ENCODE results near the gene ISCU. TPM values are rescaled to one million over a fixed set of nuclear protein-coding genes. Genes with fewer than 3 reads are reported as not detected.
"Not testable (repeated sequence)": the region's sequence is repeated elsewhere in the genome, so short reads cannot be mapped to it uniquely, and the experiment has no call there.

Gene ISCU
- total and polyA plus RNA-seq, 2 donors, result 125 to 248 TPM

DNA sequence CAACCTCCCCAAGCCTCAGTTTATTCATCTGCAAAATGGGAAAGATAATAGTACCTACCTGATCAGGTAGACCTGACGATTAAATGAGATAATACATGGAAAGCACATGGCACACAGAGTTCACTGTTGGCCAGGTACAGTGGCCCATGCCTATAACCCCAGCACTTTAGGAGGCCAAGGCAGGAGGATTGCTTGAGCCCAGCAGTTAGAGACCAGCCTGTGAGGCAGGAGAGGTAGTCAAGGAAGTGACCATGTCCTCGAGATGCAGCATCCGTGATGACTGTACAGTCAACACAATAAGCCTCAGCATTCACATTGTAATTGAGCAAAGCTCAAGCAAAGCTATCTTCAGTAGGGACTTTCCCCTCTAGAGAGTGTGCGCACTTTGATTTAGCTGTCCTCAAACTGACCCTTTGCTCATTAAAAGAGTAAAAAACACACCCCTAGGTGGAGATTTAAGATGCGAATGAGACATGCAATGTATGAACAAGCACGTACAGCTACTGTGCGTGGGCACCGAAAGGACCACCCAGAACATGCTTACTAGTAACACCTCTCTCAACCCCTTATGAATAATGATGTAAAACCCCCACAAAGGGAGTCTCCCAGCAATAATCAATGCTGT is 9.9 kb downstream of the ISCU start:
- Histone ChIP-seq H3K9me3 (ENCODE audit: control insufficient read depth in 2 of 2, insufficient read depth in 1 of 2, low read length in 1 of 2) (no peaks in the 10 kb centered on the region), H3K27me3 (ENCODE audit: control insufficient read depth in 2 of 2, insufficient read depth in 1 of 2, low read length in 1 of 2) (no peaks in the 10 kb centered on the region), H3K4me3 (ENCODE audit: low read length in 2 of 2) (no peak overlapping the region), H3K4me1 (ENCODE audit: control insufficient read depth in 2 of 2, insufficient read depth in 2 of 2, low read length in 2 of 2) (peaks cover 49 to 62% of the 10 kb centered on the region in 2 donors), H3K27ac (ENCODE audit: low read depth in 1 of 2, low read length in 1 of 2) (no peak overlapping the region), H3K36me3 (ENCODE audit: control insufficient read depth in 2 of 2, insufficient read depth in 2 of 2, low read length in 1 of 2) (peaks cover 5 to 20% of the 10 kb centered on the region in 2 donors)
- 90% methylated on average over 8 of the region's 8 CpGs for WGBS
- no peak for DNase-seq (ENCODE audit: low read depth in 6 of 9, low spot score in 9 of 9)

DNA sequence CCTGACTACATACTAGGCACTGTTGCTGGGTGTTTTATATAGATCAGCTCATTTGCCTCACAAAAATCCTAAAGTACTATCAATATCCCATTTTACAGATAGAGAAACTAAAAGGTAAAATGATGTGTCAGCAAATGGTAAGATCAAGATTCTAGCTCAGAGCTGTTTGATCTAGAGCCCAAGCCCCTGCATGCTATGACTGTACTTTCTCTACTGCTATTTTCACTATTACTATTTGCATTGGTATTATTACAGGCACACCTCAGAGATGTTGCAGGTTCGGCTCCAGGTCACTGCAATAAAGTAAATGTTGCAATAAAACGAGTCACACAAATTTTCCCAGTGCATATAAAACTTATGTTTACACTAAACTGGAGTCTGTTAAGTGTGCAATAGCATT is 10.9 kb downstream of the ISCU start:
- no peak overlapping the region for H3K27ac ChIP-seq (ENCODE audit: low read depth in 1 of 2, low read length in 1 of 2)
- peaks cover 39 to 52% of the 10 kb centered on the region in 2 donors for H3K4me1 ChIP-seq (ENCODE audit: control insufficient read depth in 2 of 2, insufficient read depth in 2 of 2, low read length in 2 of 2)
- peaks cover 0 to 9% of the 10 kb centered on the region in 2 donors for H3K36me3 ChIP-seq (ENCODE audit: control insufficient read depth in 2 of 2, insufficient read depth in 2 of 2, low read length in 1 of 2)
- no peaks in the 10 kb centered on the region for H3K27me3 ChIP-seq (ENCODE audit: control insufficient read depth in 2 of 2, insufficient read depth in 1 of 2, low read length in 1 of 2)
- DNase-seq (ENCODE audit: low read depth in 6 of 9, low spot score in 9 of 9), result no peak
- H3K4me3 ChIP-seq (ENCODE audit: low read length in 2 of 2), result no peak overlapping the region
- no peaks in the 10 kb centered on the region for H3K9me3 ChIP-seq (ENCODE audit: control insufficient read depth in 2 of 2, insufficient read depth in 1 of 2, low read length in 1 of 2)
- WGBS, result 93% methylated on average over 2 of the region's 2 CpGs

DNA sequence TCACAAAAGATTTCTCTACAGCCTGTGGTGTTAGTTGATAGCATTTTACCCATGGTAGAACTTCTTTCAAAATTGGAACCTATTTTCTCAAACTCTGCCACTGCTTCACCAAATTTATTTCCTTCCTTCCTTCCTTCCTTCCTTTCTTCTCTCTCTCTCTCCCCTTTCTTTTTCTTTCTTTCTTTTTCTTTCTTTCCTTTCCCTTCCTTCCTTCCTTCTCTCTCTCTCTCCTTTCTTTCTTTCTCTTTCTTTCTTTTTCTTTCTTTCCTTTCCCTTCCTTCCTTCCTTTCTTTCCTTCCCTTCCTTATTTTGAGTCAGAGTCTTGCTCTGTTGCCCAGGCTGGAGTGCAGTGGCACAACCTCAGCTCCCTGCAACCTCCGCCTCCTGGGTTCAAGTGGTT is 11.9 kb downstream of the ISCU start:
- H3K27me3 ChIP-seq (ENCODE audit: control insufficient read depth in 2 of 2, insufficient read depth in 1 of 2, low read length in 1 of 2); H3K4me3 ChIP-seq (ENCODE audit: low read length in 2 of 2); H3K9me3 ChIP-seq (ENCODE audit: control insufficient read depth in 2 of 2, insufficient read depth in 1 of 2, low read length in 1 of 2); H3K36me3 ChIP-seq (ENCODE audit: control insufficient read depth in 2 of 2, insufficient read depth in 2 of 2, low read length in 1 of 2); H3K27ac ChIP-seq (ENCODE audit: low read depth in 1 of 2, low read length in 1 of 2); DNase-seq (ENCODE audit: low read depth in 6 of 9, low spot score in 9 of 9): not testable (repeated sequence)
- 100% methylated on average over 1 of the region's 1 CpG for WGBS
- peaks cover 35 to 44% of the 10 kb centered on the region in 2 donors for H3K4me1 ChIP-seq (ENCODE audit: control insufficient read depth in 2 of 2, insufficient read depth in 2 of 2, low read length in 2 of 2)

DNA sequence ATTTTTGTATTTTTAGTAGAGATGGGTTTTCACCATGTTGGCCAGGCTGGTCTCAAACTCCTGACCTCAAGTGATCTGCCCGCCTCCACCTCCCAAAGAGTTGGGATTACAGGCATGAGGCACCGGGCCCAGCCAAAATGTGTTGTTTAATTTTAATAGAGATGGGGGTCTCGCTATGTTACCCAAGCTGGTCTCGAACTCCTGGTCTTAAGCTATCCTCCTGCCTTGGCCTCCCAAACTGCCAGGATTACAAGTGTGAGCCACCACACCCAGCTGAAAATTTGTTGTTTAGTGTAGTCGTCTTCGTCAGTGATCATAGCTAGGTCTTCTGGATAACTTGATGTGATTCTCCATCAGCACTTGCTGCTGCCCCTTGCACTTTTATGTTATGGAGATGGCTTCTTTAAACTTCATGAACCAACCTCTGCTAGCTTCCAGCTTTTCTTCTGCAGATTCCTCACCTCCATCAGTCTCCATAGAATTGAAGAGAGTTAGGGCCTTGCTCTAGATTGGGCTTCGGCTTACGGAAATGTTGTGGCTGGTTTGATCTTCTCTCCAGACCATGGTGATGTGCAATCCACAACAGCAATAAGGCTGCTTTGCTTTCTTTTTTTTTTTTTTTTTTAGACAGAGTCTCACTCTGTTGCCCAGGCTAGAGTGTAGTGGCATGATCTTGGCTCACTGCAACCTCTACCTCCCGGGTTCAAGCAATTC is 13.0 kb downstream of the ISCU start:
- H3K4me1 ChIP-seq (ENCODE audit: control insufficient read depth in 2 of 2, insufficient read depth in 2 of 2, low read length in 2 of 2), result peaks cover 25 to 34% of the 10 kb centered on the region in 2 donors
- WGBS, result 80% methylated on average over 9 of the region's 9 CpGs
- no peaks in the 10 kb centered on the region for H3K27me3 ChIP-seq (ENCODE audit: control insufficient read depth in 2 of 2, insufficient read depth in 1 of 2, low read length in 1 of 2)
- peaks cover 0 to 2% of the 10 kb centered on the region in 2 donors for H3K36me3 ChIP-seq (ENCODE audit: control insufficient read depth in 2 of 2, insufficient read depth in 2 of 2, low read length in 1 of 2)
- DNase-seq (ENCODE audit: low read depth in 6 of 9, low spot score in 9 of 9), result no peak
- peaks cover 0 to 1% of the 10 kb centered on the region in 2 donors for H3K9me3 ChIP-seq (ENCODE audit: control insufficient read depth in 2 of 2, insufficient read depth in 1 of 2, low read length in 1 of 2)
- H3K27ac ChIP-seq (ENCODE audit: low read depth in 1 of 2, low read length in 1 of 2), result no peak overlapping the region
- H3K4me3 ChIP-seq (ENCODE audit: low read length in 2 of 2), result no peak overlapping the region

DNA sequence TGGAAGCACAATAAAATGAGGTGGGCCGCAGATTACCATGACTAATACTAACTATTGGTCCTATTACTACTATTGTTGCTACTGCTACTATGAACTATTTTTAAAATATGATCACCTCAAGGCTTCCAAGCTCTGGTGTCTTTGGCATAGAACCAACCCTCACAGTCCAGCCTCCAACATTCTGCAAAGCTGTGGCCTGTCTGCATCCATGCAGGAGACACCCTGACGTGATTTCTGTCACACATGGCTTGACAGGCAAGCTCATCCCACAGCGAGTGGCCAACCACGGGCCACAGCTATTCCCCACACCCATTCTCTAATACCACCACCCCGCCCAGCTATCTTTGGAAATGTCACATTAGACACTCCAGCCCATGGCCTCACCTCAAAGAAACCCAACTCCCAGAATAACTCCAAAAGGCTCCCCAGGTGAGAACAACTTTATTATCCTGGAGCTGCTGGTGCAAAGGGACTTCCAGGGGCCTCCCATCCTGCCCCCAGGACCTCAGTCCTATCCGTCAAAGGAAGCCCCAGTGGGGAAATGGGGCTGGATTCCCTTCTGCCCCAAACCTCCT is 14.4 kb downstream of the ISCU start:
- H3K4me3 ChIP-seq (ENCODE audit: low read length in 2 of 2), result no peak overlapping the region
- H3K4me1 ChIP-seq (ENCODE audit: control insufficient read depth in 2 of 2, insufficient read depth in 2 of 2, low read length in 2 of 2), result peaks cover 11 to 20% of the 10 kb centered on the region in 2 donors
- DNase-seq (ENCODE audit: low read depth in 6 of 9, low spot score in 9 of 9), result no peak
- H3K27me3 ChIP-seq (ENCODE audit: control insufficient read depth in 2 of 2, insufficient read depth in 1 of 2, low read length in 1 of 2), result no peaks in the 10 kb centered on the region
- H3K36me3 ChIP-seq (ENCODE audit: control insufficient read depth in 2 of 2, insufficient read depth in 2 of 2, low read length in 1 of 2), result no peaks in the 10 kb centered on the region
- H3K27ac ChIP-seq (ENCODE audit: low read depth in 1 of 2, low read length in 1 of 2), result no peak overlapping the region
- H3K9me3 ChIP-seq (ENCODE audit: control insufficient read depth in 2 of 2, insufficient read depth in 1 of 2, low read length in 1 of 2), result peaks cover 0 to 1% of the 10 kb centered on the region in 2 donors
- 68% methylated on average over 6 of the region's 6 CpGs for WGBS

DNA sequence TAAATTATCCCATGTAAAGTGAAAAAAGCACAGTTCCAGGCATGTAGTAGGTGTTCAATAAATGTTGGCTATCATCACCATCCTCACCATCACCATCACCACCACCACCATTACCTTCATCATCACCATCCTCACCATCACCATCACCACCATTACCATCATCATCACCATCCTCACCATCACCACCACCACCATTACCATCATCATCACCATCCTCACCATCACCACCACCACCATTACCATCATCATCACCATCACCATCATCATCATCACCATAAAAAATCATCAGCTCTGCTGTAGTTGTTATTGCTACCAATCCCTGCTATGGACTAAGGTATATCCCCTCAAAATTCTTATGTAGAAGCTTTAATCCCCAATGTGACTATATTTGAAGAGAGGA is 15.1 kb downstream of the ISCU start:
- no peak for DNase-seq (ENCODE audit: low read depth in 6 of 9, low spot score in 9 of 9)
- Histone ChIP-seq H3K4me1 (ENCODE audit: control insufficient read depth in 2 of 2, insufficient read depth in 2 of 2, low read length in 2 of 2) (peaks cover 7 to 13% of the 10 kb centered on the region in 2 donors), H3K36me3 (ENCODE audit: control insufficient read depth in 2 of 2, insufficient read depth in 2 of 2, low read length in 1 of 2) (no peaks in the 10 kb centered on the region), H3K27me3 (ENCODE audit: control insufficient read depth in 2 of 2, insufficient read depth in 1 of 2, low read length in 1 of 2) (no peaks in the 10 kb centered on the region), H3K9me3 (ENCODE audit: control insufficient read depth in 2 of 2, insufficient read depth in 1 of 2, low read length in 1 of 2) (peaks cover 0 to 1% of the 10 kb centered on the region in 2 donors), H3K4me3 (ENCODE audit: low read length in 2 of 2) (no peak overlapping the region), H3K27ac (ENCODE audit: low read depth in 1 of 2, low read length in 1 of 2) (no peak overlapping the region)

DNA sequence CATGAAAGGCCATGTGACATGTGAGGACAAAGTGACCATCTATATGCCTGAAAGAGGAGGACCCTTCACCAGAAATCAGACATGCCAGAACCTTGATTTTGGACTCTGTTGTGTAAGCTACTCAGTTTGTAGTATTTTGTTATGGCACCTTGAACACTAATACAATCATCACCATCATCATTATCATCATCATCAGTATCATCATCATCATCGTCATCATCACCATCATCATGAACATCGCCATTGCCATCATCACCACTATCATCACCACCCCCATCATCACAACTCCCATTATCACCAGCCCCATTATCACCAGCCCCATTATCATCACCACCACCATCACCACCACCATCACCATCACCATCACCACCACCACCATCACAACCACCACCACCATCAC is 15.9 kb downstream of the ISCU start:
- no peak overlapping the region for H3K27ac ChIP-seq (ENCODE audit: low read depth in 1 of 2, low read length in 1 of 2)

DNA sequence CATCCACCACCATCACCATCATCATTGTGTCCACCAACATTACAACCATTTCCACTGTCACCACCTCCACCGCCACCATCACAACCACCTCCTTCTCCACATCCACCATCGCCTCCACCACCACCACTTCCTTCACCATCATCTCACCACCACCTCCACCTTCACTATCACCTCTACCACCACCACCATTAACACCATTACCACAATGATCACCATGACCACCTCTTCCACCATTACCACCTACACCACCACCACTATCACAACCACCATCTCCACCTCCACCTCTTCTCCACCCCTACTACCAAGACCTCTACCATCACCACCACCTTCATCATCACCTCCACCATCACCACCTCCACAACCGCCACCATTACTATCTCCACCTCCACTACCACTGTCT is 16.4 kb downstream of the ISCU start:
- 99% methylated on average over 3 of the region's 3 CpGs for WGBS
- Histone ChIP-seq H3K4me3 (ENCODE audit: low read length in 2 of 2) (no peak overlapping the region), H3K36me3 (ENCODE audit: control insufficient read depth in 2 of 2, insufficient read depth in 2 of 2, low read length in 1 of 2) (no peaks in the 10 kb centered on the region), H3K27ac (ENCODE audit: low read depth in 1 of 2, low read length in 1 of 2) (no peak overlapping the region), H3K9me3 (ENCODE audit: control insufficient read depth in 2 of 2, insufficient read depth in 1 of 2, low read length in 1 of 2) (peaks cover 0 to 1% of the 10 kb centered on the region in 2 donors), H3K27me3 (ENCODE audit: control insufficient read depth in 2 of 2, insufficient read depth in 1 of 2, low read length in 1 of 2) (no peaks in the 10 kb centered on the region), H3K4me1 (ENCODE audit: control insufficient read depth in 2 of 2, insufficient read depth in 2 of 2, low read length in 2 of 2) (peaks cover 2 to 8% of the 10 kb centered on the region in 2 donors)
- DNase-seq (ENCODE audit: low read depth in 6 of 9, low spot score in 9 of 9), result no peak

More for the DNA sequence above, 15.9 kb downstream of the ISCU start:
- Histone ChIP-seq H3K4me1 (ENCODE audit: control insufficient read depth in 2 of 2, insufficient read depth in 2 of 2, low read length in 2 of 2) (peaks cover 2 to 8% of the 10 kb centered on the region in 2 donors), H3K4me3 (ENCODE audit: low read length in 2 of 2) (no peak overlapping the region), H3K9me3 (ENCODE audit: control insufficient read depth in 2 of 2, insufficient read depth in 1 of 2, low read length in 1 of 2) (peaks cover 0 to 1% of the 10 kb centered on the region in 2 donors), H3K36me3 (ENCODE audit: control insufficient read depth in 2 of 2, insufficient read depth in 2 of 2, low read length in 1 of 2) (no peaks in the 10 kb centered on the region), H3K27me3 (ENCODE audit: control insufficient read depth in 2 of 2, insufficient read depth in 1 of 2, low read length in 1 of 2) (no peaks in the 10 kb centered on the region)
- no peak for DNase-seq (ENCODE audit: low read depth in 6 of 9, low spot score in 9 of 9)
- 75% methylated on average over 2 of the region's 2 CpGs for WGBS

DNA sequence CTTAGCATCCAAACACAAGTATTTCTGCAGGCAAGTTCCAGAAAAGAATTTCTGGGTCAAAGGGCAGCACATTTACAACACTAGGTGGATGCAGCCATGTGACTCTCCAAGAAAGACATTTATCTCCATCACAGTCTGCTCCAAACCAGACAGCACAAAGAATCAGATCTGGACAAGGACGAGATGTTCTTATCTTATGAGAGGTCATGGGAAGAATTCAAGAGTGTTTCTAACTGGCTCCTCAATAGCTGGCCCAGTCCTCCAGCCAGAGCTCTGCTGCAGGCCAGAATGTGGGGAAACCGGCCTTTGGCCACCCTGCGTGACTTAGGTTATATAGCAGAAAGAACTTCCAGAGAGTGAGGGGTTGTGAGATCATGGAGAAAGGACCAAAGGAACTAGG is 18.1 kb downstream of the ISCU start:
- Histone ChIP-seq H3K9me3 (ENCODE audit: control insufficient read depth in 2 of 2, insufficient read depth in 1 of 2, low read length in 1 of 2) (peaks cover 0 to 1% of the 10 kb centered on the region in 2 donors), H3K4me3 (ENCODE audit: low read length in 2 of 2) (no peak overlapping the region), H3K27ac (ENCODE audit: low read depth in 1 of 2, low read length in 1 of 2) (no peak overlapping the region), H3K27me3 (ENCODE audit: control insufficient read depth in 2 of 2, insufficient read depth in 1 of 2, low read length in 1 of 2) (no peaks in the 10 kb centered on the region), H3K36me3 (ENCODE audit: control insufficient read depth in 2 of 2, insufficient read depth in 2 of 2, low read length in 1 of 2) (no peaks in the 10 kb centered on the region), H3K4me1 (ENCODE audit: control insufficient read depth in 2 of 2, insufficient read depth in 2 of 2, low read length in 2 of 2) (peaks cover under 1 to 4% of the 10 kb centered on the region in 2 donors)
- WGBS, result 88% methylated on average over 3 of the region's 3 CpGs
- no peak for DNase-seq (ENCODE audit: low read depth in 6 of 9, low spot score in 9 of 9)

All from thymus (tissue), 11 donors.